Osteoblast (primary cell): ENCODE measurements around the gene KCTD21. TPM values are rescaled to one million over a fixed set of nuclear protein-coding genes. Genes with fewer than 3 reads are reported as not detected.
A peak's percentile ranks its signal among the peaks of the same experiment; 100 is the strongest.

ENCODE experiments used
- DNase-seq: peaks from one replicate; pipeline ENCODE4 v3.0.0; 2011; ENCODE audit warnings: low spot score, mixed read lengths; ENCODE audit not compliant: insufficient read length; ENCODE audit errors: missing footprints
- H2AFZ ChIP-seq: 2 replicates; pipeline ENCODE4 v1.6.0; 2011; ENCODE audit warnings: mild to moderate bottlenecking, low read length
- H3K27ac ChIP-seq: 2 replicates; pipeline ENCODE4 v1.5.1; 2011; ENCODE audit warnings: mild to moderate bottlenecking, low read depth, low read length, moderate library complexity
- H3K27me3 ChIP-seq: 2 replicates; pipeline ENCODE4 v1.6.0; 2012; ENCODE audit warnings: mild to moderate bottlenecking, control low read depth, inconsistent platforms, low read length, moderate library complexity; ENCODE audit not compliant: insufficient read depth
- H3K36me3 ChIP-seq: 2 replicates; pipeline ENCODE4 v1.5.1; 2011; ENCODE audit warnings: mild to moderate bottlenecking, low read length, control low read depth, moderate library complexity; ENCODE audit not compliant: insufficient read depth
- H3K4me1 ChIP-seq: 2 replicates; pipeline ENCODE4 v1.5.1; 2011; ENCODE audit warnings: mild to moderate bottlenecking, low read length, control low read depth, moderate library complexity; ENCODE audit not compliant: insufficient read depth
- H3K4me2 ChIP-seq: 2 replicates; pipeline ENCODE4 v1.6.0; 2011; ENCODE audit warnings: mild to moderate bottlenecking, low read length; ENCODE audit not compliant: insufficient read depth
- H3K4me3 ChIP-seq: fragments of 200-600 bp; sonication (generic); 3 replicates; pipeline ENCODE4 v1.5.1; 2012; ENCODE audit warnings: mild to moderate bottlenecking, low read length, inconsistent platforms; ENCODE audit not compliant: insufficient read depth
- H3K79me2 ChIP-seq: 2 replicates; pipeline ENCODE4 v1.6.0; 2012; ENCODE audit warnings: mild to moderate bottlenecking, low read length, control low read depth, inconsistent platforms; ENCODE audit not compliant: insufficient read depth
- H3K9me3 ChIP-seq: 2 replicates; pipeline ENCODE4 v1.5.1; 2011; ENCODE audit warnings: low read depth, low read length, control low read depth
- H4K20me1 ChIP-seq: 2 replicates; pipeline ENCODE4 v1.6.0; 2012; ENCODE audit warnings: mild to moderate bottlenecking, low read length, control low read depth; ENCODE audit not compliant: insufficient read depth
- total RNA-seq: library from RNA; depleted of rRNA; stranded (reverse); fragments of >200 nt; gene quantifications from 2 replicates; pipeline ENCODE4 v1.2.3, GENCODE V29; 2012
- TF ChIP-seq, protein P1 (sequence below): IDR thresholded peaks from 2 replicates; pipeline ENCODE4 v1.5.1; 2011; ENCODE audit warnings: mild to moderate bottlenecking, low read depth, low read length, moderate library complexity; ENCODE audit errors: extremely low read depth

The KCTD21 gene
- total RNA-seq, 1 donor: 14.5 TPM

DNA sequence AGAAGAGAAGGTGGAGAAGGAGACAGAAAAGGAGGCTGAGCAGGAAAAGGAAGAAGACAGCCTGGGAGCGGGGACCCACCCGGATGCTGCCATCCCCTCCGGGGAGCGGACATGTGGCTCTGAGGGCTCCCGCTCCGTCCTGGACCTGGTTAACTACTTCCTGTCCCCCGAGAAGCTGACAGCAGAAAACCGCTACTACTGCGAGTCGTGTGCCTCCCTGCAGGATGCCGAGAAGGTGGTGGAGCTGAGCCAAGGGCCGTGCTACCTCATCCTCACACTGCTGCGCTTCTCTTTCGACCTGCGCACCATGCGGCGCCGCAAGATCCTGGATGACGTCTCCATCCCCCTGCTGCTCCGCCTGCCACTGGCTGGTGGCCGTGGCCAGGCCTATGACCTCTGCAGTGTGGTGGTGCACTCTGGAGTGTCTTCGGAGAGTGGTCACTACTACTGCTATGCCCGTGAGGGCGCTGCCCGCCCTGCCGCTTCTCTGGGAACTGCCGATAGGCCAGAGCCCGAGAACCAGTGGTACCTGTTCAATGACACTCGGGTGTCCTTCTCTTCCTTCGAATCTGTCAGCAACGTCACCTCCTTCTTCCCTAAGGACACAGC lies 21.7 kb upstream of the KCTD21 start:
- Histone ChIP-seq H3K27me3 (no peaks in the 10 kb centered on the region), H3K4me2 (no peak overlapping the region), H3K4me1 (peaks cover 24% of the 10 kb centered on the region), H3K36me3 (peaks cover 62% of the 10 kb centered on the region), H2AFZ (no peak overlapping the region), H3K9me3 (no peaks in the 10 kb centered on the region), H3K27ac (no peak overlapping the region), H4K20me1 (peaks cover 28% of the 10 kb centered on the region), H3K4me3 (no peak overlapping the region), H3K79me2 (peaks cover 41% of the 10 kb centered on the region)
- DNase-seq: peak; percentile 29
- TF ChIP-seq, protein P1, sequence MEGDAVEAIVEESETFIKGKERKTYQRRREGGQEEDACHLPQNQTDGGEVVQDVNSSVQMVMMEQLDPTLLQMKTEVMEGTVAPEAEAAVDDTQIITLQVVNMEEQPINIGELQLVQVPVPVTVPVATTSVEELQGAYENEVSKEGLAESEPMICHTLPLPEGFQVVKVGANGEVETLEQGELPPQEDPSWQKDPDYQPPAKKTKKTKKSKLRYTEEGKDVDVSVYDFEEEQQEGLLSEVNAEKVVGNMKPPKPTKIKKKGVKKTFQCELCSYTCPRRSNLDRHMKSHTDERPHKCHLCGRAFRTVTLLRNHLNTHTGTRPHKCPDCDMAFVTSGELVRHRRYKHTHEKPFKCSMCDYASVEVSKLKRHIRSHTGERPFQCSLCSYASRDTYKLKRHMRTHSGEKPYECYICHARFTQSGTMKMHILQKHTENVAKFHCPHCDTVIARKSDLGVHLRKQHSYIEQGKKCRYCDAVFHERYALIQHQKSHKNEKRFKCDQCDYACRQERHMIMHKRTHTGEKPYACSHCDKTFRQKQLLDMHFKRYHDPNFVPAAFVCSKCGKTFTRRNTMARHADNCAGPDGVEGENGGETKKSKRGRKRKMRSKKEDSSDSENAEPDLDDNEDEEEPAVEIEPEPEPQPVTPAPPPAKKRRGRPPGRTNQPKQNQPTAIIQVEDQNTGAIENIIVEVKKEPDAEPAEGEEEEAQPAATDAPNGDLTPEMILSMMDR: no peak

DNA sequence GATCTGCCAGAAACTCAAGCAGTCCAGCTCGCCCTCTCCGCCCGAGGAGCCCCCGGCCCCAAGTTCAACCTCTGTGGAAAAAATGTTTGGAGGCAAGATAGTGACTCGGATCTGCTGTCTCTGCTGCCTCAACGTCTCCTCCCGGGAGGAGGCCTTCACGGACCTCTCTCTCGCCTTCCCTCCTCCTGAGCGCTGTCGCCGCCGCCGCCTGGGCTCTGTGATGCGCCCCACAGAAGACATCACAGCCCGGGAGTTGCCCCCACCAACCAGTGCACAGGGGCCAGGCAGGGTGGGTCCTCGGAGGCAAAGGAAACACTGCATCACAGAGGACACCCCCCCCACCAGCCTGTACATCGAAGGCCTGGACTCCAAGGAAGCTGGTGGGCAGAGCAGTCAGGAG lies 21.1 kb upstream of the KCTD21 start:
- TF ChIP-seq, protein P1: no peak
- peaks cover 61% of the 10 kb centered on the region for H3K36me3 ChIP-seq
- peaks cover 24% of the 10 kb centered on the region for H3K4me1 ChIP-seq
- peak; percentile 76 for DNase-seq
- no peak overlapping the region for H3K4me3 ChIP-seq
- peaks cover 28% of the 10 kb centered on the region for H4K20me1 ChIP-seq
- peaks cover 38% of the 10 kb centered on the region for H3K79me2 ChIP-seq
- H3K27me3 ChIP-seq: no peaks in the 10 kb centered on the region
- no peak overlapping the region for H3K27ac ChIP-seq
- no peak overlapping the region for H3K4me2 ChIP-seq
- H3K9me3 ChIP-seq: no peaks in the 10 kb centered on the region
- H2AFZ ChIP-seq: no peak overlapping the region

DNA sequence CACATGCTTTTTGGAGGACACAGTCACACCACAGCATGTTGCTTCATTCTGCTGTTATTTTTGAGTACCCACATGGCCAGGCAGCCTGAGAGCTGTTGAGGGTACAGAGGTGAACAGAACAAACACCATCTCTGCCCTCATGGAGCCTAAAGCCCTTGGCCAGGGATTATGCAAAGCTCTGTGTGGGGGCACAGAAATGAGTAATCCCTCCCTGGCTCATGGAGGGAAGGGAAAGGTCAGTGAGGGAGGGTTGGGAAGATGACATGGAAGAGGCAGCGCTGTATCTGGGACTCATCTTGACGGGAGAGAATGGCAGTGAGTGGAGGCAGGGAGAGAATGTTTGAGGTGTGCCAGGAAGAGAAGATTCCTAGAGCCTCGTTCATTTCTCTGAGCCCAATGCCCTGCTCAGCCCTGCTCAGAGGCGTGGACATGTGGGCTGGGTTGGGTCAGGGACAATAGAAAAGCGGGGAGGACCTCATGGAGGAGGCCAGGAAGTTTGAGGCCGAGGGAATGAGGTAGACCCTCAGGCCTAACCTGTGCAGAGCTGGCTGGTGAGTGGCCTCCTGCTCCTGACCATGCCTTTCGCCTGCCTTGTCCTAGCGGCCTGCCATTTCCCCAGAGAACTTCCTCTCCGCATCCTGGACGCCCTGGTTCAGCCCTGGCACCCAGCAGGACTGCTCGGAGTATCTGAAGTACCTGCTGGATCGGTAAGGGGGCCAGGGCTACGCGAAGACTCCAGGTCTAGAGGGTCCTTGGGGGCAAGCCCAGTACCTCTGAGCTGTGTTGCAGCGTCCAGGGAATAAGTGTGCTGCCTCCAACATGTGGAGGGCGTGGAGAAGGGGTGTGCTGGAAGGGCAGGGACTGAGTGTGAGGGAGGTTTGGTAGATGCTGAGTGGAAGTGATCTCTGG lies 20.1 kb upstream of the KCTD21 start:
- Histone ChIP-seq H3K36me3 (peaks cover 57% of the 10 kb centered on the region), H3K4me3 (no peak overlapping the region), H3K27me3 (no peaks in the 10 kb centered on the region), H3K4me1 (peaks cover 24% of the 10 kb centered on the region), H3K9me3 (no peaks in the 10 kb centered on the region), H3K27ac (peak overlapping the region; percentile 58), H3K4me2 (no peak overlapping the region), H4K20me1 (peaks cover 23% of the 10 kb centered on the region), H3K79me2 (peaks cover 33% of the 10 kb centered on the region), H2AFZ (no peak overlapping the region)
- peak; percentile 95 for DNase-seq
- TF ChIP-seq, protein P1: no peak
